HL-60 (cell line): ENCODE measurements around the gene TMPRSS11A.

Source experiments
- CTCF ChIP-seq: IDR thresholded peaks from one replicate; pipeline ENCODE4 v1.5.1; 2011; ENCODE audit warnings: low read length, control low read depth, inconsistent platforms; ENCODE audit not compliant: insufficient read depth
- POLR2AphosphoS5 ChIP-seq: IDR thresholded peaks from 2 replicates; pipeline ENCODE4 v1.6.1; 2012; ENCODE audit warnings: low read depth

DNA sequence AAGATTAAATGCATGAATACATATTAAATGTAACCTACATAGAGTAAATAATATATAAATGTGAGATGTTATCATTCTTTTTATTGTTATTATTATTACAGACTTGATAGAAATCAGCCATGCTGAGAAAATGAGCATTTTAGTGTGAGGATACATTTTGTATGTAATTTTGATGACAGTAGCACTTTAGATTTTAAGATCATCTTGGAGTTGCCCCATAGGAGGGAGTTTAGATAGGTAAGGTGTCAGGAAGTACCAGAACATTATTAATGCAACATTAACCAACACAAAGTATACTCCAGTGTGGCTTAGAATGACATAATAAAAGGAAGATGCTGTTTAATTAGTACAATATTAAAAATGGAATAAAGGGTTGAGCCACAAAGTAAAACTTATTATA, 8.4 kb downstream of the TMPRSS11A start:
- TF ChIP-seq CTCF (no peak), POLR2AphosphoS5 (no peak)
